Measurements from ENCODE around the gene OSBPL8. TPM values are rescaled to one million over a fixed set of nuclear protein-coding genes. Genes with fewer than 3 reads are reported as not detected.

OSBPL8 gene
- total RNA-seq, 2 donors from 2014 or later: 25.9 to 32.8 TPM

GRCh38 chr12:76441016-76441415 lies 118.6 kb downstream of the OSBPL8 start:
- no peak for TF ChIP-seq CTCF (IDR thresholded peaks at IDR 0.05)
- Histone ChIP-seq H3K9ac (ENCODE audit: low read depth in 2 of 2, low read length in 2 of 2) (no peak overlapping the region), H3K27me3 (no peaks in the 10 kb centered on the region), H3K4me3 (no peak overlapping the region), H3K9me3 (no peaks in the 10 kb centered on the region), H3K4me1 (no peaks in the 10 kb centered on the region), H3K36me3 (no peaks in the 10 kb centered on the region), H3K27ac (no peak overlapping the region)
- no peak for DNase-seq
- intact Hi-C loops (cut with DNase I): no loop called here

GRCh38 chr12:76432733-76433132 lies 126.8 kb downstream of the OSBPL8 start:
- Histone ChIP-seq H3K27me3 (no peaks in the 10 kb centered on the region), H3K36me3 (no peaks in the 10 kb centered on the region), H3K4me1 (no peaks in the 10 kb centered on the region), H3K27ac (no peak overlapping the region), H3K9ac (ENCODE audit: low read depth in 2 of 2, low read length in 2 of 2) (no peak overlapping the region), H3K9me3 (no peaks in the 10 kb centered on the region), H3K4me3 (no peak overlapping the region)
- no peak for TF ChIP-seq CTCF (IDR thresholded peaks at IDR 0.05)
- DNase-seq: no peak
- intact Hi-C loops (cut with DNase I): no loop called here

- intact Hi-C loops (cut with DNase I): no loop called here
- Histone ChIP-seq H3K4me3 (no peak overlapping the region), H3K4me1 (no peaks in the 10 kb centered on the region), H3K27ac (no peak overlapping the region), H3K36me3 (no peaks in the 10 kb centered on the region), H3K9me3 (no peaks in the 10 kb centered on the region), H3K27me3 (no peaks in the 10 kb centered on the region), H3K9ac (ENCODE audit: low read depth in 2 of 2, low read length in 2 of 2) (no peak overlapping the region)
- no peak for TF ChIP-seq CTCF (IDR thresholded peaks at IDR 0.05)
- no peak for DNase-seq
Observed at GRCh38 chr12:76428117-76428516, 131.5 kb downstream of the OSBPL8 start.

GRCh38 chr12:76426160-76426559 lies 133.4 kb downstream of the OSBPL8 start:
- DNase-seq: no peak
- intact Hi-C loops (cut with DNase I): no loop called here
- Histone ChIP-seq H3K4me3 (no peak overlapping the region), H3K9ac (ENCODE audit: low read depth in 2 of 2, low read length in 2 of 2) (no peak overlapping the region), H3K4me1 (no peaks in the 10 kb centered on the region), H3K27me3 (no peaks in the 10 kb centered on the region), H3K36me3 (no peaks in the 10 kb centered on the region), H3K9me3 (no peaks in the 10 kb centered on the region), H3K27ac (no peak overlapping the region)
- no peak for TF ChIP-seq CTCF (IDR thresholded peaks at IDR 0.05)

- no peaks in the 10 kb centered on the region for H3K4me1 ChIP-seq
- no peak overlapping the region for H3K9ac ChIP-seq (ENCODE audit: low read depth in 2 of 2, low read length in 2 of 2)
- intact Hi-C loops (cut with DNase I): no loop called here
- no peaks in the 10 kb centered on the region for H3K27me3 ChIP-seq
- no peak for TF ChIP-seq CTCF (IDR thresholded peaks at IDR 0.05)
- no peaks in the 10 kb centered on the region for H3K9me3 ChIP-seq
- no peak overlapping the region for H3K27ac ChIP-seq
- no peaks in the 10 kb centered on the region for H3K36me3 ChIP-seq
- DNase-seq: no peak
- H3K4me3 ChIP-seq: no peak overlapping the region
Observed at GRCh38 chr12:76424941-76425340, 134.6 kb downstream of the OSBPL8 start.

All from colonic mucosa (tissue), 4 donors.